ENCODE results near the gene PPM1D. TPM values are rescaled to one million over a fixed set of nuclear protein-coding genes. Genes with fewer than 3 reads are reported as not detected.

Gene PPM1D
- total RNA-seq, 4 donors from 2014 or later: 7.0 to 13.0 (median 11.9) TPM

Other genes with a start within 250 kb of the PPM1D start
- gene USP32, start 208.1 kb upstream of the PPM1D start, total RNA-seq: 10 to 100 TPM; 58.3 to 74.5 (median 62.0) TPM
- not detected for gene CHCT1, start 177.7 kb upstream of the PPM1D start, total RNA-seq
- 10 to 100 TPM; 15.4 to 26.3 (median 17.8) TPM for gene APPBP2, start 74.0 kb upstream of the PPM1D start, total RNA-seq
- gene BCAS3, start 77.7 kb downstream of the PPM1D start, total RNA-seq: 10 to 100 TPM; 41.0 to 81.4 (median 45.6) TPM

Measured in suprapubic skin (tissue), 4 donors.